GM23338 (cell line): Measurements from ENCODE around the gene TRIM52. TPM values are rescaled to one million over a fixed set of nuclear protein-coding genes. Genes with fewer than 3 reads are reported as not detected.

ENCODE experiments used
- ATAC-seq: fragments of 200-7000 bp; cut with Tn5 transposase; 3 replicates; pipeline ENCODE4 v1.9.1; 2020
- DNase-seq: peaks from one replicate; pipeline ENCODE4 v3.0.0-alpha.2; 2015; ENCODE audit warnings: low spot score
- H2AFZ ChIP-seq: fragments of 200-600 bp; sonication (generic); 2 replicates; pipeline ENCODE4 v1.8.0; 2016; ENCODE audit warnings: antibody characterized with exemption, mild to moderate bottlenecking, moderate library complexity
- H3F3A ChIP-seq: fragments of 200-600 bp; sonication (generic); replicated peaks from 2 replicates; pipeline ENCODE4 v1.8.0; 2017; ENCODE audit warnings: antibody characterized with exemption, mixed run types, low read depth
- H3K27ac ChIP-seq: fragments of 200-600 bp; sonication (generic); 2 replicates; pipeline ENCODE4 v1.6.1; 2016; ENCODE audit warnings: low read depth
- H3K27me3 ChIP-seq: fragments of 200-600 bp; sonication (generic); 2 replicates; pipeline ENCODE4 v1.8.0; 2016; ENCODE audit warnings: mild to moderate bottlenecking, mixed run types, moderate library complexity; ENCODE audit not compliant: insufficient read depth
- H3K36me3 ChIP-seq: fragments of 200-600 bp; sonication (generic); 2 replicates; pipeline ENCODE4 v1.8.0; 2016; ENCODE audit warnings: mild to moderate bottlenecking; ENCODE audit not compliant: insufficient read depth
- H3K4me1 ChIP-seq: fragments of 200-600 bp; sonication (generic); 2 replicates; pipeline ENCODE4 v1.8.0; 2016; ENCODE audit warnings: mild to moderate bottlenecking, moderate library complexity; ENCODE audit not compliant: insufficient read depth
- H3K4me2 ChIP-seq: fragments of 200-600 bp; sonication (generic); 2 replicates; pipeline ENCODE4 v1.7.1; 2017; ENCODE audit warnings: mixed run types
- H3K4me3 ChIP-seq: fragments of 200-600 bp; sonication (generic); 2 replicates; pipeline ENCODE4 v1.6.1; 2016; ENCODE audit warnings: mixed run types
- H3K79me2 ChIP-seq: fragments of 200-600 bp; sonication (generic); replicated peaks from 2 replicates; pipeline ENCODE4 v1.8.0; 2017; ENCODE audit warnings: mild to moderate bottlenecking; ENCODE audit not compliant: insufficient read depth
- H3K9me2 ChIP-seq: fragments of 200-600 bp; sonication (generic); 2 replicates; pipeline ENCODE4 v1.8.0; 2017; ENCODE audit not compliant: insufficient read depth
- H4K20me1 ChIP-seq: fragments of 200-600 bp; sonication (generic); replicated peaks from 2 replicates; pipeline ENCODE4 v1.8.0; 2017; ENCODE audit warnings: mild to moderate bottlenecking; ENCODE audit not compliant: insufficient read depth
- H3K27ac Mint-ChIP-seq: 2 replicates; pipeline ENCODE4 v1.8.0; 2020; ENCODE audit warnings: inconsistent platforms, mild to moderate bottlenecking, moderate library complexity, mixed read lengths
- H3K27me3 Mint-ChIP-seq: 3 replicates; pipeline ENCODE4 v1.8.0; 2022; ENCODE audit warnings: low read depth, mild to moderate bottlenecking, moderate library complexity, mixed read lengths, inconsistent platforms; ENCODE audit not compliant: insufficient read depth, poor library complexity
- H3K36me3 Mint-ChIP-seq: 3 replicates; pipeline ENCODE4 v1.8.0; 2021; ENCODE audit warnings: low read depth, mild to moderate bottlenecking, inconsistent platforms, moderate library complexity, mixed read lengths
- H3K4me1 Mint-ChIP-seq: 3 replicates; pipeline ENCODE4 v1.8.0; 2020; ENCODE audit warnings: mild to moderate bottlenecking, inconsistent platforms, mixed read lengths
- H3K4me3 Mint-ChIP-seq: 3 replicates; pipeline ENCODE4 v1.8.0; 2021; ENCODE audit warnings: moderate library complexity, mild to moderate bottlenecking, inconsistent platforms, mixed read lengths
- H3K9me3 Mint-ChIP-seq: 3 replicates; pipeline ENCODE4 v1.8.0; 2020; ENCODE audit warnings: moderate library complexity, mild to moderate bottlenecking, inconsistent platforms, mixed read lengths
- CREB1 ChIP-seq: fragments of 250-450 bp; sonication (Bioruptor Pico); IDR thresholded peaks from 2 replicates; pipeline ENCODE4 v1.5.0; 2020; ENCODE audit warnings: low read depth, mild to moderate bottlenecking, moderate library complexity
- EZH2 ChIP-seq: fragments of 200-600 bp; sonication (generic); IDR thresholded peaks from one replicate; pipeline ENCODE4 v1.8.0; 2017; ENCODE audit warnings: antibody characterized with exemption, mild to moderate bottlenecking, low read depth; ENCODE audit not compliant: unreplicated experiment
- EZH2phosphoT487 ChIP-seq: fragments of 200-600 bp; sonication (generic); IDR thresholded peaks from one replicate; pipeline ENCODE4 v1.8.1; 2018; ENCODE audit warnings: antibody characterized with exemption; ENCODE audit not compliant: unreplicated experiment
- JUNB ChIP-seq: IDR thresholded peaks from one replicate; pipeline ENCODE4 v1.6.1; 2016; ENCODE audit warnings: antibody characterized with exemption; ENCODE audit not compliant: unreplicated experiment
- NANOG ChIP-seq: IDR thresholded peaks from 2 replicates; pipeline ENCODE4 v1.6.1; 2016; ENCODE audit warnings: antibody characterized with exemption, borderline replicate concordance
- POLR2AphosphoS5 ChIP-seq: IDR thresholded peaks from 2 replicates; pipeline ENCODE4 v1.6.1; 2016; ENCODE audit warnings: antibody characterized with exemption, low read depth
- STAT1 ChIP-seq: IDR thresholded peaks from one replicate; pipeline ENCODE4 v1.6.1; 2016; ENCODE audit warnings: antibody characterized with exemption; ENCODE audit not compliant: unreplicated experiment
- ZNF114 ChIP-seq: fragments of 250-450 bp; sonication (Bioruptor Pico); IDR thresholded peaks from 2 replicates; pipeline ENCODE4 v1.5.0; 2020; ENCODE audit warnings: mild to moderate bottlenecking, moderate library complexity
- ZNF331 ChIP-seq: fragments of 250-450 bp; sonication (Bioruptor Pico); IDR thresholded peaks from 2 replicates; pipeline ENCODE4 v1.5.0; 2020; ENCODE audit warnings: low read depth, mild to moderate bottlenecking, moderate library complexity
- polyA plus RNA-seq: library from polyadenylated mRNA; unstranded; fragments of >200 nt; fragmentation: Nextera tagmentation; extraction: Ambion mirVana; gene quantifications from 2 replicates; pipeline ENCODE4 v1.2.1, GENCODE V29; 2016
- total RNA-seq: library from RNA; depleted of rRNA; stranded (reverse); fragments of >200 nt; shearing (Covaris generic); gene quantifications from 2 replicates; pipeline ENCODE4 v1.2.3, GENCODE V29; 2014
- TF ChIP-seq, protein P1 (sequence below), 2 experiments: fragments of 200-600 bp in 1 of 2; sonication (generic) in 1 of 2; conservative IDR thresholded peaks; 2 replicates each; pipeline versions ENCODE4 v1.5.1 to v1.6.1; 2016 to 2017; ENCODE audit warnings: antibody characterized with exemption in 2 of 2, low read depth in 2 of 2, mild to moderate bottlenecking in 2 of 2, moderate library complexity in 1 of 2
- TF ChIP-seq, protein P2 (sequence below): IDR thresholded peaks from 2 replicates; pipeline ENCODE4 v1.6.1; 2016; ENCODE audit warnings: antibody characterized with exemption
- TF ChIP-seq, protein P3 (sequence below): fragments of 250-450 bp; sonication (Bioruptor Pico); IDR thresholded peaks from 2 replicates; pipeline ENCODE4 v1.5.0; 2020; ENCODE audit warnings: mild to moderate bottlenecking, moderate library complexity
- TF ChIP-seq, protein P4 (sequence below): IDR thresholded peaks from one replicate; pipeline ENCODE4 v1.6.1; 2018; ENCODE audit warnings: antibody characterized with exemption; ENCODE audit not compliant: unreplicated experiment

TRIM52 gene
- total and polyA plus RNA-seq, 2 experiments from 2014 or later: 6.2 to 8.1 TPM

DNA sequence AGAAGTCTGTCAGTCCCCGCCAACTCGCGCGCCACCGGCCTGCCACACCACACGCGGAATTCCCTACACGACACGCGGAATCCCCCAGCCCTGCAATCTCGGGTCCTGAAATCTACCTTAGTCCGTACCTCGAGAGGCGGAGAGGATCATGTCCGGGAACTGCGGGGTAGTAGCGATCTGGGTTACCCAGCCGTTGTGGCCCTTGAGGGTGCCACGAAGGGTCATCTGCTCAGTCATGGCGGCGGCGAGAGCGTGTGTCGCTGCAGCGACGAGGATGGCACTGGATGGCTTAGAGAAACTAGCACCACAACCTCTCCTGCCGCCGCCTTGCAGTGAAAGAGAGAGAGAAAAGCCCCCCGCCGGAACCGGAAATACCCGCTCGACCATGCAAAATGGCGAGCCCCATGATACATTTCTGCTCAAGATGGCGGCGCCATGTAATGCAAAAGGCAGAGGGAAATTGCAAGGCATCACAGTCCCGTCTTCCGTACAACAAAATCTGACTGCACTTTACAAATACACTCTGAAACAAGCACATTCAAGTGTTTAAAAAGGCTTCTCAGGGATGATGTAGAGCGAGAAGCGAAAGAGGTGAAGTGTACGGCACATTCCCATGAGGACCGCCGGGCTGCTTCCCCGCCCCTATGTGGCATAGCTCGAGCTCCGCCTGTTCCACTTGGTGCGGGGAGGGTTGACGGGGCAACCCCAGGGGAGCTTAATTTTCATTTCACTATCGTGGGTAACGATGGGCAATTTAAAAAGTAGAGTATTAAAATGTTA is 17.2 kb downstream of the TRIM52 start, which contains the start of gene RACK1:
Gene RACK1, minus strand, starts transcription at position 343 of the 780 bp plus-strand sequence. Its CDS starts 106 bp downstream, at position 237.
- peak within 1 kb of the TSS; percentile 87 for H2AFZ ChIP-seq
- DNase-seq (peak; percentile 95), ATAC-seq (peak; percentile 47)
- Mint-ChIP-seq H3K27me3 (peaks cover 45% of the 10 kb centered on the region), H3K4me3 (peak within 1 kb of the TSS; percentile 99), H3K4me1 (peaks cover 44% of the 10 kb centered on the region), H3K9me3 (peaks cover 10% of the 10 kb centered on the region; the same call in 2 of the 3 replicates), H3K36me3 (peaks cover 70% of the 10 kb centered on the region), H3K27ac (peak within 1 kb of the TSS; percentile 100)
- H3K27ac ChIP-seq: peak within 1 kb of the TSS; percentile 99
- peak within 1 kb of the TSS; percentile 96 for H3K4me2 ChIP-seq
- no peaks in the 10 kb centered on the region for H3K27me3 ChIP-seq
- peaks cover 84% of the 10 kb centered on the region for H3K79me2 ChIP-seq
- H4K20me1 ChIP-seq: peaks cover 52% of the 10 kb centered on the region
- H3K9me2 ChIP-seq: no peaks in the 10 kb centered on the region
- no peak for TF ChIP-seq NANOG
- TF ChIP-seq ZNF114: no peak
- TF ChIP-seq, protein P1, sequence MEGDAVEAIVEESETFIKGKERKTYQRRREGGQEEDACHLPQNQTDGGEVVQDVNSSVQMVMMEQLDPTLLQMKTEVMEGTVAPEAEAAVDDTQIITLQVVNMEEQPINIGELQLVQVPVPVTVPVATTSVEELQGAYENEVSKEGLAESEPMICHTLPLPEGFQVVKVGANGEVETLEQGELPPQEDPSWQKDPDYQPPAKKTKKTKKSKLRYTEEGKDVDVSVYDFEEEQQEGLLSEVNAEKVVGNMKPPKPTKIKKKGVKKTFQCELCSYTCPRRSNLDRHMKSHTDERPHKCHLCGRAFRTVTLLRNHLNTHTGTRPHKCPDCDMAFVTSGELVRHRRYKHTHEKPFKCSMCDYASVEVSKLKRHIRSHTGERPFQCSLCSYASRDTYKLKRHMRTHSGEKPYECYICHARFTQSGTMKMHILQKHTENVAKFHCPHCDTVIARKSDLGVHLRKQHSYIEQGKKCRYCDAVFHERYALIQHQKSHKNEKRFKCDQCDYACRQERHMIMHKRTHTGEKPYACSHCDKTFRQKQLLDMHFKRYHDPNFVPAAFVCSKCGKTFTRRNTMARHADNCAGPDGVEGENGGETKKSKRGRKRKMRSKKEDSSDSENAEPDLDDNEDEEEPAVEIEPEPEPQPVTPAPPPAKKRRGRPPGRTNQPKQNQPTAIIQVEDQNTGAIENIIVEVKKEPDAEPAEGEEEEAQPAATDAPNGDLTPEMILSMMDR (conservative IDR thresholded peaks at IDR 0.05; ENCODE audit: low read depth in 2 of 2): no peak
- no peak for TF ChIP-seq EZH2phosphoT487
- TF ChIP-seq, protein P2, sequence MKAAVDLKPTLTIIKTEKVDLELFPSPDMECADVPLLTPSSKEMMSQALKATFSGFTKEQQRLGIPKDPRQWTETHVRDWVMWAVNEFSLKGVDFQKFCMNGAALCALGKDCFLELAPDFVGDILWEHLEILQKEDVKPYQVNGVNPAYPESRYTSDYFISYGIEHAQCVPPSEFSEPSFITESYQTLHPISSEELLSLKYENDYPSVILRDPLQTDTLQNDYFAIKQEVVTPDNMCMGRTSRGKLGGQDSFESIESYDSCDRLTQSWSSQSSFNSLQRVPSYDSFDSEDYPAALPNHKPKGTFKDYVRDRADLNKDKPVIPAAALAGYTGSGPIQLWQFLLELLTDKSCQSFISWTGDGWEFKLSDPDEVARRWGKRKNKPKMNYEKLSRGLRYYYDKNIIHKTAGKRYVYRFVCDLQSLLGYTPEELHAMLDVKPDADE: peak; percentile 78
- TF ChIP-seq EZH2: no peak
- no peak for TF ChIP-seq STAT1
- TF ChIP-seq, protein P3, sequence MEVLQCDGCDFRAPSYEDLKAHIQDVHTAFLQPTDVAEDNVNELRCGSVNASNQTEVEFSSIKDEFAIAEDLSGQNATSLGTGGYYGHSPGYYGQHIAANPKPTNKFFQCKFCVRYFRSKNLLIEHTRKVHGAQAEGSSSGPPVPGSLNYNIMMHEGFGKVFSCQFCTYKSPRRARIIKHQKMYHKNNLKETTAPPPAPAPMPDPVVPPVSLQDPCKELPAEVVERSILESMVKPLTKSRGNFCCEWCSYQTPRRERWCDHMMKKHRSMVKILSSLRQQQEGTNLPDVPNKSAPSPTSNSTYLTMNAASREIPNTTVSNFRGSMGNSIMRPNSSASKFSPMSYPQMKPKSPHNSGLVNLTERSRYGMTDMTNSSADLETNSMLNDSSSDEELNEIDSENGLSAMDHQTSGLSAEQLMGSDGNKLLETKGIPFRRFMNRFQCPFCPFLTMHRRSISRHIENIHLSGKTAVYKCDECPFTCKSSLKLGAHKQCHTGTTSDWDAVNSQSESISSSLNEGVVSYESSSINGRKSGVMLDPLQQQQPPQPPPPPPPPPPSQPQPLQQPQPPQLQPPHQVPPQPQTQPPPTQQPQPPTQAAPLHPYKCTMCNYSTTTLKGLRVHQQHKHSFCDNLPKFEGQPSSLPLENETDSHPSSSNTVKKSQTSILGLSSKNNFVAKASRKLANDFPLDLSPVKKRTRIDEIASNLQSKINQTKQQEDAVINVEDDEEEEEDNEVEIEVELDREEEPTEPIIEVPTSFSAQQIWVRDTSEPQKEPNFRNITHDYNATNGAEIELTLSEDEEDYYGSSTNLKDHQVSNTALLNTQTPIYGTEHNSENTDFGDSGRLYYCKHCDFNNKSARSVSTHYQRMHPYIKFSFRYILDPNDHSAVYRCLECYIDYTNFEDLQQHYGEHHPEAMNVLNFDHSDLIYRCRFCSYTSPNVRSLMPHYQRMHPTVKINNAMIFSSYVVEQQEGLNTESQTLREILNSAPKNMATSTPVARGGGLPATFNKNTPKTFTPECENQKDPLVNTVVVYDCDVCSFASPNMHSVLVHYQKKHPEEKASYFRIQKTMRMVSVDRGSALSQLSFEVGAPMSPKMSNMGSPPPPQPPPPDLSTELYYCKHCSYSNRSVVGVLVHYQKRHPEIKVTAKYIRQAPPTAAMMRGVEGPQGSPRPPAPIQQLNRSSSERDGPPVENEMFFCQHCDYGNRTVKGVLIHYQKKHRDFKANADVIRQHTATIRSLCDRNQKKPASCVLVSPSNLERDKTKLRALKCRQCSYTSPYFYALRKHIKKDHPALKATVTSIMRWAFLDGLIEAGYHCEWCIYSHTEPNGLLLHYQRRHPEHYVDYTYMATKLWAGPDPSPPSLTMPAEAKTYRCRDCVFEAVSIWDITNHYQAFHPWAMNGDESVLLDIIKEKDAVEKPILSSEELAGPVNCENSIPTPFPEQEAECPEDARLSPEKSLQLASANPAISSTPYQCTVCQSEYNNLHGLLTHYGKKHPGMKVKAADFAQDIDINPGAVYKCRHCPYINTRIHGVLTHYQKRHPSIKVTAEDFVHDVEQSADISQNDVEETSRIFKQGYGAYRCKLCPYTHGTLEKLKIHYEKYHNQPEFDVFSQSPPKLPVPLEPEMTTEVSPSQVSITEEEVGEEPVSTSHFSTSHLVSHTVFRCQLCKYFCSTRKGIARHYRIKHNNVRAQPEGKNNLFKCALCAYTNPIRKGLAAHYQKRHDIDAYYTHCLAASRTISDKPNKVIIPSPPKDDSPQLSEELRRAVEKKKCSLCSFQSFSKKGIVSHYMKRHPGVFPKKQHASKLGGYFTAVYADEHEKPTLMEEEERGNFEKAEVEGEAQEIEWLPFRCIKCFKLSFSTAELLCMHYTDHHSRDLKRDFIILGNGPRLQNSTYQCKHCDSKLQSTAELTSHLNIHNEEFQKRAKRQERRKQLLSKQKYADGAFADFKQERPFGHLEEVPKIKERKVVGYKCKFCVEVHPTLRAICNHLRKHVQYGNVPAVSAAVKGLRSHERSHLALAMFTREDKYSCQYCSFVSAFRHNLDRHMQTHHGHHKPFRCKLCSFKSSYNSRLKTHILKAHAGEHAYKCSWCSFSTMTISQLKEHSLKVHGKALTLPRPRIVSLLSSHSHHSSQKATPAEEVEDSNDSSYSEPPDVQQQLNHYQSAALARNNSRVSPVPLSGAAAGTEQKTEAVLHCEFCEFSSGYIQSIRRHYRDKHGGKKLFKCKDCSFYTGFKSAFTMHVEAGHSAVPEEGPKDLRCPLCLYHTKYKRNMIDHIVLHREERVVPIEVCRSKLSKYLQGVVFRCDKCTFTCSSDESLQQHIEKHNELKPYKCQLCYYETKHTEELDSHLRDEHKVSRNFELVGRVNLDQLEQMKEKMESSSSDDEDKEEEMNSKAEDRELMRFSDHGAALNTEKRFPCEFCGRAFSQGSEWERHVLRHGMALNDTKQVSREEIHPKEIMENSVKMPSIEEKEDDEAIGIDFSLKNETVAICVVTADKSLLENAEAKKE (CRISPR knock-in tag): no peak
- peak; percentile 26; the same call in 1 of the 2 replicates for TF ChIP-seq CREB1
- TF ChIP-seq, protein P4, sequence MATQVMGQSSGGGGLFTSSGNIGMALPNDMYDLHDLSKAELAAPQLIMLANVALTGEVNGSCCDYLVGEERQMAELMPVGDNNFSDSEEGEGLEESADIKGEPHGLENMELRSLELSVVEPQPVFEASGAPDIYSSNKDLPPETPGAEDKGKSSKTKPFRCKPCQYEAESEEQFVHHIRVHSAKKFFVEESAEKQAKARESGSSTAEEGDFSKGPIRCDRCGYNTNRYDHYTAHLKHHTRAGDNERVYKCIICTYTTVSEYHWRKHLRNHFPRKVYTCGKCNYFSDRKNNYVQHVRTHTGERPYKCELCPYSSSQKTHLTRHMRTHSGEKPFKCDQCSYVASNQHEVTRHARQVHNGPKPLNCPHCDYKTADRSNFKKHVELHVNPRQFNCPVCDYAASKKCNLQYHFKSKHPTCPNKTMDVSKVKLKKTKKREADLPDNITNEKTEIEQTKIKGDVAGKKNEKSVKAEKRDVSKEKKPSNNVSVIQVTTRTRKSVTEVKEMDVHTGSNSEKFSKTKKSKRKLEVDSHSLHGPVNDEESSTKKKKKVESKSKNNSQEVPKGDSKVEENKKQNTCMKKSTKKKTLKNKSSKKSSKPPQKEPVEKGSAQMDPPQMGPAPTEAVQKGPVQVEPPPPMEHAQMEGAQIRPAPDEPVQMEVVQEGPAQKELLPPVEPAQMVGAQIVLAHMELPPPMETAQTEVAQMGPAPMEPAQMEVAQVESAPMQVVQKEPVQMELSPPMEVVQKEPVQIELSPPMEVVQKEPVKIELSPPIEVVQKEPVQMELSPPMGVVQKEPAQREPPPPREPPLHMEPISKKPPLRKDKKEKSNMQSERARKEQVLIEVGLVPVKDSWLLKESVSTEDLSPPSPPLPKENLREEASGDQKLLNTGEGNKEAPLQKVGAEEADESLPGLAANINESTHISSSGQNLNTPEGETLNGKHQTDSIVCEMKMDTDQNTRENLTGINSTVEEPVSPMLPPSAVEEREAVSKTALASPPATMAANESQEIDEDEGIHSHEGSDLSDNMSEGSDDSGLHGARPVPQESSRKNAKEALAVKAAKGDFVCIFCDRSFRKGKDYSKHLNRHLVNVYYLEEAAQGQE: peak; percentile 16
- TF ChIP-seq ZNF331 (CRISPR knock-in tag): no peak
- peak; percentile 97 for TF ChIP-seq POLR2AphosphoS5
- no peak for TF ChIP-seq JUNB
- peak within 1 kb of the TSS; percentile 100 for H3K4me3 ChIP-seq
- H3F3A ChIP-seq: peaks cover 56% of the 10 kb centered on the region
- peaks cover 38% of the 10 kb centered on the region for H3K4me1 ChIP-seq
- H3K36me3 ChIP-seq: peaks cover 45% of the 10 kb centered on the region
